GF-D8 (cell line): ENCODE measurements around the gene RPS29.
A peak's percentile ranks its signal among the peaks of the same experiment; 100 is the strongest.
"Not testable (repeated sequence)": the region's sequence is repeated elsewhere in the genome, so short reads cannot be mapped to it uniquely, and the experiment has no call there.

Experiments
- DNase-seq: peaks from one replicate; lab custom pipeline; 2025; lab: John Stamatoyannopoulos, UW

RPS29 gene

GRCh38 chr14:49585803-49586672 is at the start of gene RPS29:
TSS of gene RPS29 (minus strand) at chr14:49586380. CDS start at chr14:49586346, 34 bp downstream.
- DNase-seq = peak; percentile 97

- DNase-seq = peak; percentile 45
These were observed 48.6 kb upstream of the RPS29 start, which contains the start of gene DNAAF2 for GRCh38 chr14:49634547-49635334. TSS of gene DNAAF2 (minus strand) at chr14:49635244. CDS start at chr14:49635149, 95 bp downstream.

DNA sequence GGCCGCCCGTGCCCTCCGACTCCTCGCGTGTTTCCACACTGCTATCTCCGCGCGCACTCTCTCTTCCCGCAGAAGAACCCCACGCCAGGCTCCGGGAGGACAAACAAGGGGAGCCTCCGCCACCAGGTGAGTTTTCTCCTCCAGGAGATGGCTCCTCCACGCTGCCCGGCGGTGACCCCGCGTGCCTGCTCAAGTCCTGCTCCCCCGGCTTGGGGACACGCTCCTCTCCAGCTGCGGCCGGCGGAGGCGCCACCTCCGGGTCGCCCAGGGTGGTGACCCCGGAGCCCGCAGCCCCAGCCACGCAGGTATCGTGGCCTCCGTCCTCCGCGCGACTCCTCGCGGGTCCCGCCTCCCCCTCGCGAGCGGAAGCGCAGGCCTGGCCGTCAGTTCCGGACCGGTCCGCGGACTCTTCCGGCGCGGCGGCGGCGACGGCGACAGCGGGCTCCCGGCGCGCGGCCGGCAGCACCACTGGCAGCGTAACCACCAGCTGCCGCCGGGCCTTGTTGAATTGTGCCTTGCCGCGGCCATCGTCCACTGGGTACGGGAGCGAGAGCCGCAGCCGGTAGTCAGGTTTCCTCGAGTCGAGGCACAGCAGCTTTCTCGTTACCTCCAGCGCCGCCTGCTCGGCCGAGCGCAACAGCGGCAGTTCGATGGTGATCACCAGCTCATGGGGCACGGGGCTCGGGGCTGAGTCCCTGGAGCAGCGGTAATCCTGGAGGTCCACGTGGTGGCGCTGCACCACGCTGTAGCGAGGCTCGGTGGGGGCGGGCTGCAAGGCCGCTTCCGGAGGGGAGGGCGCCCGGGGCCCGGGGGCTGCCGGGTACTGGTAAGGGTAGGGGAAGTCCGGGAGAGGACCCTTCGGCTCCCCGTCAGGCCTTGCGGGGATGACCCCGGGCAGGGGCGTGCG is 47.7 kb upstream of the RPS29 start:
- peak; percentile 84 for DNase-seq

- DNase-seq = no peak
These were observed 38.0 kb upstream of the RPS29 start for GRCh38 chr14:49623941-49624839.

DNA sequence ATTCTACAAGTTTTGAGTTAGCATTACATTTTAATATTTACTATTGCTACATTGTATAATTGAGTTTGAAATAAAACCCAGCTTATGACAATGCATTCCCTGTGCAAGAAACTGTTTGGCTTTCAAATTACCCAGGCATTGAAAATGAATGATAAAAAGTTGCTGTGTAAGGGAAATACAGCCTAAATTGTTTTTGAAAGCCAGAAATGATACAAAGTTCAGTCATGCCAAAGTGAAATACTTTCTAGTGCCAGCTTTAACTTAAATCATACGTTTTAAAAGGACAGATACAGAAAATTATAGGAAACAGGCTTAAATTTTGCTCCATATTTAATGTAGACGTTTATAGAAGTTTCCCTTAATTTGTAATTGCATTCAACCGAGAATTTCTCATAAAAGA is 37.2 kb upstream of the RPS29 start:
- DNase-seq = no peak

DNA sequence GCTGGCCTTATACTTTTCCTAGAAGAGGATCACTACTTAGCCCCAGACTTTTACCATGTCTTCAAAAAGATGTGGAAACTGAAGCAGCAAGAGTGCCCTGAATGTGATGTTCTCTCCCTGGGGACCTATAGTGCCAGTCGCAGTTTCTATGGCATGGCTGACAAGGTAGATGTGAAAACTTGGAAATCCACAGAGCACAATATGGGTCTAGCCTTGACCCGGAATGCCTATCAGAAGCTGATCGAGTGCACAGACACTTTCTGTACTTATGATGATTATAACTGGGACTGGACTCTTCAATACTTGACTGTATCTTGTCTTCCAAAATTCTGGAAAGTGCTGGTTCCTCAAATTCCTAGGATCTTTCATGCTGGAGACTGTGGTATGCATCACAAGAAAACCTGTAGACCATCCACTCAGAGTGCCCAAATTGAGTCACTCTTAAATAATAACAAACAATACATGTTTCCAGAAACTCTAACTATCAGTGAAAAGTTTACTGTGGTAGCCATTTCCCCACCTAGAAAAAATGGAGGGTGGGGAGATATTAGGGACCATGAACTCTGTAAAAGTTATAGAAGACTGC is 35.9 kb upstream of the RPS29 start:
- no peak for DNase-seq

DNA sequence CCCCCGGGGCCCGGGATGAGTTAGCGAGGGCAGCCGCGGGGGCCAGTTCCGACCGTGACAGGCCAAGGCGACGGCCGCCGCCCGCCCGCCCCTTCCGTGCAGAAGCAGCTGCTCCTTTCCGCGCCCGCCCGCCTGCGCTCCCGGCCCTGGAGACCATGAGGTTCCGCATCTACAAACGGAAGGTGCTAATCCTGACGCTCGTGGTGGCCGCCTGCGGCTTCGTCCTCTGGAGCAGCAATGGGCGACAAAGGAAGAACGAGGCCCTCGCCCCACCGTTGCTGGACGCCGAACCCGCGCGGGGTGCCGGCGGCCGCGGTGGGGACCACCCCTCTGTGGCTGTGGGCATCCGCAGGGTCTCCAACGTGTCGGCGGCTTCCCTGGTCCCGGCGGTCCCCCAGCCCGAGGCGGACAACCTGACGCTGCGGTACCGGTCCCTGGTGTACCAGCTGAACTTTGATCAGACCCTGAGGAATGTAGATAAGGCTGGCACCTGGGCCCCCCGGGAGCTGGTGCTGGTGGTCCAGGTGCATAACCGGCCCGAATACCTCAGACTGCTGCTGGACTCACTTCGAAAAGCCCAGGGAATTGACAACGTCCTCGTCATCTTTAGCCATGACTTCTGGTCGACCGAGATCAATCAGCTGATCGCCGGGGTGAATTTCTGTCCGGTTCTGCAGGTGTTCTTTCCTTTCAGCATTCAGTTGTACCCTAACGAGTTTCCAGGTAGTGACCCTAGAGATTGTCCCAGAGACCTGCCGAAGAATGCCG is 35.1 kb upstream of the RPS29 start:
- peak; percentile 34 for DNase-seq

- peak; percentile 92 for DNase-seq
These were observed 34.3 kb upstream of the RPS29 start, which contains the start of the genes MGAT2 and RPL36AL for GRCh38 chr14:49620182-49621113. TSS of gene MGAT2 (plus strand) at chr14:49620799. CDS start at chr14:49621269, 470 bp downstream. TSS of gene RPL36AL (minus strand) at chr14:49620626. CDS start at chr14:49619104, 1,522 bp downstream.

- DNase-seq = no peak
These were observed 33.5 kb upstream of the RPS29 start for GRCh38 chr14:49619730-49620129.

- DNase-seq = not testable (repeated sequence)
These were observed 33.1 kb upstream of the RPS29 start for GRCh38 chr14:49619273-49619672.

- no peak for DNase-seq
These were observed 31.8 kb upstream of the RPS29 start for GRCh38 chr14:49617852-49618519.

DNA sequence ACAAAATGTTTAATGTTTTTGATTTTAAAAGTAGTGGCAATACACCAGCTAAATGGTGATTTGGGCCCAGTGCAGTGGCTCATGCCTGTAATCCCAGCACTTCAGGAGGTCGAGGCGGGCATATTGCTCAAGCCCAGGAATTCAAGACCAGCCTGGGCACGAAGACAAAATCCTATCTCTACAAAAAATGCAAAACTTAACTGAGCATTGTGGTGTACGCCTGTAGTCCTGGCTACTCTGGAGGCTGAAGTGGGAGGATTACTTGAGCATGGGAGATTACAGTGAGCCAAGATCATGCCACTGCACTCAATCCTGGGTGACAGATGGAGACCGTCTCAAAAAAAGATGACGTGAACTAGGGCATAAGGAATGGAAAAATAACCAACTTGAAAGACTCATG is 29.6 kb upstream of the RPS29 start:
- DNase-seq = no peak

GRCh38 chr14:49614196-49614595 is 28.0 kb upstream of the RPS29 start:
- DNase-seq = no peak

- DNase-seq = no peak
These were observed 26.5 kb upstream of the RPS29 start for GRCh38 chr14:49612671-49613070.

- no peak for DNase-seq
These were observed 26.1 kb upstream of the RPS29 start for GRCh38 chr14:49612251-49612650.

GRCh38 chr14:49607583-49607982 is 21.4 kb upstream of the RPS29 start:
- DNase-seq = no peak

DNA sequence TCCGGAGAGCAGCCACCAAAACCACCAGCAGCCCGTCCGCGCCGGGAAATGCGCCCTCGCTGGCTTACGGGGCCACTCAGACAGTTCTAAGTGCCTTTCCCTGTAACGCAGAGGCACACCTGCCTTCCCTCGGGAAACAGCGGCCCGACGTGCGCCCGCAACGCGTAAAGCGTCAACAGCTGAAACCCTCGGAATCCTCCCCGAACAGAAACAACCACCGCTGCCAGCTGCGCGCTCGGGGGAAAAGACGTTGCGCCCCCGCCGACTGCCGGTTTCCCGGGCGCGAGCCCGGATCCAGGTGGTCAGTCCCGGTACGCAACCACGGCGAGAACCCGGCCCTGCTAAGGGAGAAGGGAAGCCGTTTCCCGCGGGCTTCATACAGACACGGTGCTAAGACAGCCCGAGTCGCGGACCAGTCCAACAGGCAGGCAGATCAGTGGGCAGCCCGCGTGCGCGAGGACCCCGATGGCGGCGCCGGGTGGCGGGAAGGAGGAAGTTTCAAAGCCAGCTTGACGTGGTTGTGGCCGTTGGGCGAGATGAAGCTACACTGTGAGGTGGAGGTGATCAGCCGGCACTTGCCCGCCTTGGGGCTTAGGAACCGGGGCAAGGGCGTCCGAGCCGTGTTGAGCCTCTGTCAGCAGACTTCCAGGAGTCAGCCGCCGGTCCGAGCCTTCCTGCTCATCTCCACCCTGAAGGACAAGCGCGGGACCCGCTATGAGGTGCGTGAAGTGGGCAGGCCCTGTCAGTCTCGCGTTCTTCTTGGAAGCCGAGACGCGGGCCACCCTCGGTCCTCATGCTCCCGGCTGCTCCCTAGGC is 12.5 kb upstream of the RPS29 start, which contains the start of gene LRR1:
LRR1 (plus strand) TSS at position 456 of the 816 bp plus-strand sequence; CDS start at position 537, 81 bp downstream.
- peak; percentile 72 for DNase-seq
